ENCODE measurements around the gene STIM2.
"Not testable (repeated sequence)": the region's sequence is repeated elsewhere in the genome, so short reads cannot be mapped to it uniquely, and the experiment has no call there.

Gene STIM2

DNA sequence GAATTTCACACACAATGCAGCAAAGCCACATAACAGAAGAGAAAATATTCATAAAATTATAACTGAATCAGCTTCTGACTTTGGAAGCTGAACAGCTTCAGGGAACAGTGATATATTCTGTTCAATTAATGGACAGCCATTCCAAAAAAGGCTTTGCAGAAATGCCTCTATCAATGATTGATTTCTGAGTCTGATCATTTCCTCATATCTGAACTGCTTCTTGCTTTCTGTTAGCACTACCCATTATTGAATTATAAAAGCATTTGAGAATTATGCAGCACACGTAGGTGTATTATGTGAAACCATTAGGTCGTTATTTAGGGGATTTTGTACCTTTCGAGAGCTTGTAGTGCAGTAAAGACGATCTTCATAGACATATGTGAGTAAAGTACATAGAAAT, 159.6 kb downstream of the STIM2 start:
- DNase-seq (ENCODE audit: extremely low spot score), result no peak
- POLR2A ChIA-PET, result no interaction called here
- no peak for TF ChIP-seq ZNF384 (IDR thresholded peaks at IDR 0.05)
- no peak for TF ChIP-seq NFRKB (IDR thresholded peaks at IDR 0.05)
- TF ChIP-seq LEF1 (IDR thresholded peaks at IDR 0.05; ENCODE audit: borderline replicate concordance), result no peak
- no peak for TF ChIP-seq ARNT (IDR thresholded peaks at IDR 0.05)
- no peak for TF ChIP-seq FOXA1 (IDR thresholded peaks at IDR 0.05)
- TF ChIP-seq FOXM1 (IDR thresholded peaks at IDR 0.05; ENCODE audit: borderline replicate concordance), result no peak
- CTCF ChIA-PET, result no interaction called here

DNA sequence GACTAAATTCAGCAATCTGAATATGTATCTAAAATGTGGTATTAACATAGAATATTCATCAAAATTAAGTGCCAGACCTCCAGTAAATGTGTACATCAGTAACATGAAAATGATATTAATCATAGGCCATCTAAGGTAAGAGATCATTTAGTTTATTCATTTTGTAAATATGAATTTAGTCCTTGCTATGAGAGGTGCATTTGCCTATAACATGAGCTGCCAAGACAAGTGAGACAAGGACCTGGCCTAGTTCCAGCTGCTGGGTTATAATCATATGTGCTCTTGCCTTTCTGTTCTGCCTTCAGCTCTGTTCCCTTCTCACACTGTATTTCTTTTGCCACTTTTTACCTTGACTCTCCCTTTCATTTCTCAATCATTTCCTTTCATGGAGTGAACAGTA, 160.0 kb downstream of the STIM2 start:
- DNase-seq (ENCODE audit: extremely low spot score), result no peak
- ChIA-PET POLR2A (no interaction called here), CTCF (interaction anchor here (0.9 kb wide), 1 partner anchor 100 kb away, joined by 4 read pairs; no protein-coding TSS in a partner anchor)
- TF ChIP-seq BHLHE40 (IDR thresholded peaks at IDR 0.05; ENCODE audit: borderline replicate concordance) (no peak), FOXA1 (IDR thresholded peaks at IDR 0.05) (no peak), HDGF (IDR thresholded peaks at IDR 0.05; ENCODE audit: borderline replicate concordance) (no peak), FOXK2 (IDR thresholded peaks at IDR 0.05) (no peak), NFRKB (IDR thresholded peaks at IDR 0.05) (no peak), ELF4 (IDR thresholded peaks at IDR 0.05) (no peak)

DNA sequence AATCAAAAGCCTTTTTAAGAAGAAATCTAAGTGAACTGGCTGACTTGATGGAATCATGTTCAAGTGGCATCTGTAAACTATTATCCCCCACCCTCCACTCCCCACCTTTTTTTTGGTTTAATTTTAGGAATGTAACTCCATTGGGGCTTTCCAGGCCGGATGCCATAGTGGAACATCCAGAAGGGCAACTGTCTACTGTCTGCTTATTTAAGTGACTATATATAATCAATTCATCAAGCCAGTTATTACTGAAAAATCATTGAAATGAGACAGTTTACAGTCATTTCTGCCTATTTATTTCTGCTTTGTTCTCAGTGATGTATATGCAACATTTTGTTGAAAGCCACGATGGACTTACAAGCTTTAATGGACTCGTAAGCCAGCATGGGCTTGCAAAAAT, 162.3 kb downstream of the STIM2 start:
- no peak for DNase-seq (ENCODE audit: extremely low spot score)
- ChIA-PET CTCF (no interaction called here), POLR2A (no interaction called here)
- TF ChIP-seq LEF1 (IDR thresholded peaks at IDR 0.05; ENCODE audit: borderline replicate concordance), result no peak
- no peak for TF ChIP-seq ARNT (IDR thresholded peaks at IDR 0.05)

DNA sequence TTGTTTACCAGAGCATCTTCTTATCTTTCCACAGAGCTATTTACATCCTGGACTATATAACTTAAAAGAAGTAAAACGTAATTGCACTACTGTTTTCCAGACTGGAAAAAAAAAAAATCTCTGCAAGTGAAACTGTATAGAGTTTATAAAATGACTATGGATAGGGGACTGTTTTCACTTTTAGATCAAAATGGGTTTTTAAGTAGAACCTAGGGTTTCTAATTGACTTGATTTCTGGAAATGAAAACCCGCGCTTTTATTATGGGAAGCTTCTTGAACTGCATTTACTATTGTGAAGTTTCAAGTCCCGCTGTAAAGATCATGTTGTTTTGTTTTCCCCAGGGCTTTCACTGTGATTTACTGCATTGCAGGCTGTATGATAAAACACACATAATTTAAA, 162.7 kb downstream of the STIM2 start:
- ChIA-PET CTCF (no interaction called here), POLR2A (no interaction called here)
- no peak for DNase-seq (ENCODE audit: extremely low spot score)
- no peak for TF ChIP-seq SUZ12 (IDR thresholded peaks at IDR 0.05)
- TF ChIP-seq LEF1 (IDR thresholded peaks at IDR 0.05; ENCODE audit: borderline replicate concordance), result no peak
- TF ChIP-seq, protein P1, sequence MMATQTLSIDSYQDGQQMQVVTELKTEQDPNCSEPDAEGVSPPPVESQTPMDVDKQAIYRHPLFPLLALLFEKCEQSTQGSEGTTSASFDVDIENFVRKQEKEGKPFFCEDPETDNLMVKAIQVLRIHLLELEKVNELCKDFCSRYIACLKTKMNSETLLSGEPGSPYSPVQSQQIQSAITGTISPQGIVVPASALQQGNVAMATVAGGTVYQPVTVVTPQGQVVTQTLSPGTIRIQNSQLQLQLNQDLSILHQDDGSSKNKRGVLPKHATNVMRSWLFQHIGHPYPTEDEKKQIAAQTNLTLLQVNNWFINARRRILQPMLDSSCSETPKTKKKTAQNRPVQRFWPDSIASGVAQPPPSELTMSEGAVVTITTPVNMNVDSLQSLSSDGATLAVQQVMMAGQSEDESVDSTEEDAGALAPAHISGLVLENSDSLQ (IDR thresholded peaks at IDR 0.05), result peak; percentile 40
- no peak for TF ChIP-seq FOXK2 (IDR thresholded peaks at IDR 0.05)
- TF ChIP-seq ZNF384 (IDR thresholded peaks at IDR 0.05), result no peak
- TF ChIP-seq SP1 (IDR thresholded peaks at IDR 0.05), result no peak
- no peak for TF ChIP-seq L3MBTL2 (conservative IDR thresholded peaks at IDR 0.05)
- no peak for TF ChIP-seq ELF4 (IDR thresholded peaks at IDR 0.05)
- no peak for TF ChIP-seq ARNT (IDR thresholded peaks at IDR 0.05)

DNA sequence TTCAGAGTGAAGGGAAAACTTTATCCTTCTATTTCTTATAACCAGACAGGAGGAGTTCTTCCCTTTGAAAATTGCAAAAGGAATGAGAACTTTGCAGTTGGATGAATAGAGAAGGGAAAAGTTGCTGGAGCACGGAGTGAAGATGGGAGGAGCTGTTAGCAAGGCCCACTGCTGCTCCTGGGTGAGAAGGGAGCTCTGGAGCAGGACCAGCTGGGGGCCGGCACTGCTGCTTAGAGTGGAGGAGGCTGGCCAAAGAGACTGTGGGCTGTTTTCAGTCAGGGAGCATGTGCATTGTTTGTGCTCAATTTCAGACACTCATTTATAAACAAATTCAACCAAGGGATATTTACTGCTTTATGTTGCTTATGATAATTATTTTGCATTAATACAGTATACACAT, 164.2 kb downstream of the STIM2 start:
- TF ChIP-seq ELF4 (IDR thresholded peaks at IDR 0.05) (no peak), FOXK2 (IDR thresholded peaks at IDR 0.05) (no peak), FOXM1 (IDR thresholded peaks at IDR 0.05; ENCODE audit: borderline replicate concordance) (no peak), L3MBTL2 (conservative IDR thresholded peaks at IDR 0.05) (no peak), NFRKB (IDR thresholded peaks at IDR 0.05) (no peak), LEF1 (IDR thresholded peaks at IDR 0.05; ENCODE audit: borderline replicate concordance) (no peak), TARDBP (IDR thresholded peaks at IDR 0.05) (no peak), BHLHE40 (IDR thresholded peaks at IDR 0.05; ENCODE audit: borderline replicate concordance) (no peak)
- no peak for DNase-seq (ENCODE audit: extremely low spot score)
- ChIA-PET CTCF (no interaction called here), POLR2A (no interaction called here)

DNA sequence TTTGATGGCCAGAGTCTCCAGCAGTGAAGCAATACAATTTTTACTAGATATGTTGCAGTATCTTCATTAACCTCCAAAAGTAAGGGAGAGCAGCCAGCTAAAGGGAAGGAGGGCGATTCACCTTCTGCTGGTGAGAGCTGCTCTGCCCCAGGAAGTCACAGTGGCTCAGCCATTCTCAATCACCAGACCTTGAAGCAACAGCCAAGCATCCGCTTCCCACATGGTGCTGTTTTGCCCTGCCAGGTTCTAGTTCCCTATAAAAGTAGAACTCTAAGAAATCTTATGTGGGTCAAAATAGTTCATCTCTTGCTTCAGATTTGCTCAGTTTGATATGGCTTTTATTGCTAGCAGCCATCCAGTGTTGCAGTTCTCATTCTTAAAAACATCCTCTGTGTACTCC, 166.8 kb downstream of the STIM2 start:
- DNase-seq (ENCODE audit: extremely low spot score), result no peak
- ChIA-PET CTCF (interaction anchor here (0.6 kb wide), 1 partner anchor 15 kb away, joined by 6 read pairs; no protein-coding TSS in a partner anchor), POLR2A (no interaction called here)
- TF ChIP-seq BHLHE40 (IDR thresholded peaks at IDR 0.05; ENCODE audit: borderline replicate concordance) (no peak), FOXA1 (IDR thresholded peaks at IDR 0.05) (no peak), ARNT (IDR thresholded peaks at IDR 0.05) (no peak), TARDBP (IDR thresholded peaks at IDR 0.05) (no peak), NFRKB (IDR thresholded peaks at IDR 0.05) (no peak), L3MBTL2 (conservative IDR thresholded peaks at IDR 0.05) (no peak), FOXK2 (IDR thresholded peaks at IDR 0.05) (no peak), ZNF384 (IDR thresholded peaks at IDR 0.05) (no peak), FOXM1 (IDR thresholded peaks at IDR 0.05; ENCODE audit: borderline replicate concordance) (no peak), SP1 (IDR thresholded peaks at IDR 0.05) (no peak), LEF1 (IDR thresholded peaks at IDR 0.05; ENCODE audit: borderline replicate concordance) (no peak), CTBP1 (IDR thresholded peaks at IDR 0.05; ENCODE audit: borderline replicate concordance) (no peak), HDGF (IDR thresholded peaks at IDR 0.05; ENCODE audit: borderline replicate concordance) (no peak)

DNA sequence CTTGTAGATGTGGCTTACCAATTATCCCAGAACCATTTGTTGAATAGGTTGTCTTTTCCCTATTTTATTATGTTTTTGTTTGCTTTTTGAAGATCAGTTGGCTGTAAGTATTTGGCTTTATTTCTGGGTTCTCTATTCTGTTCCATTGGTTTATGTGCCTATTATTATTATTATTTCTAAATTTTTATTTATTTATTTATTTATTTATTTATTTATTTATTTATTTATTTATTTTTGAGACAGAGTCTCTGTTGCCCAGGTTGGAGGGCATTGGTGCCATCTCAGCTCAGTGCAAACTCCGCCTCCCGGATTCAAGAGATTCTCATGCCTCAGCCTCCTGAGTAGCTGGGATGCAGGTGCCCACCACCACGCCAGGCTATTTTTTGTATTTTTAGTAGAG, 174.5 kb downstream of the STIM2 start:
- CTCF ChIA-PET, result interaction anchor here (0.6 kb wide), 1 partner anchor 187 kb away, joined by 3 read pairs; no protein-coding TSS in a partner anchor
- DNase-seq (ENCODE audit: extremely low spot score), result not testable (repeated sequence)

DNA sequence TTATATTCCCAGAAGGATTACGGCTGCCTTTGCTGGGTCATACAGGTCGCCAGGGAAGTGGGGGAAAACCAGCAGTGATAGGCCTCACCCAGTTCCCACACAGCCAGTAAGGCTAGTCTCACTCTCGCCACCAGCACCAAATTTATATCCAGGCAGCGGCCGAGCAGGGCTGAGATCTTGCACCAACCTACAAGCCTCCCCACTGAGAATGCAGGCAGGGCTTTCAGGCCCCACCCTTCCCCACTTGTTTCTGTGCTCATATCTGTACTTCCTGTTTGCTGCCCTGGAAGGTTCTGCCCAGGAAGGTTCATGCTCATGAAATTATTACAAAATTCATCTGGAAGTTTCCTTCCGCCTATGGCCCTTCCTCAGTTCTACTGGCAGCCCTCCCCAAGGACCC, 179.7 kb downstream of the STIM2 start:
- no peak for TF ChIP-seq LEF1 (IDR thresholded peaks at IDR 0.05; ENCODE audit: borderline replicate concordance)
- ChIA-PET POLR2A (no interaction called here), CTCF (no interaction called here)
- no peak for DNase-seq (ENCODE audit: extremely low spot score)

More for the DNA sequence above, 174.5 kb downstream of the STIM2 start:
- POLR2A ChIA-PET, result not testable (repeated sequence)

DNA sequence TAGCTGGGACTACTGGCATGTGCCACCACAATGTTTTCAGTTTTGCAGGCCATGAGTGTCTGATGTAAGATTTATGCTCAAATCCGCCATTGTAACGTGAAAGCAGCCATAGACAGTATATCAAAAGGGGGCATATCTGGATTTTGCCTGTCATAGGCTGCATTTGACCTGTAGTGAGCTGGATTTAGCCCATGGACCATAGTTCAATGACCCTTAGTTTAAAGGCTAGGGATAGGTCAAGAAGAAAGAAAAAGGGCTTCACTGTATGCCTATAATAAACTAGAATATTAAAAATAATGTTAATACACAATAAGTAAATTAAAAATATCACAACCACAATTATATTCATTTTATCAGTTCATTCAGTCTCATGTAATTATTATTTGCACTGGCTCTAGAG, 181.8 kb downstream of the STIM2 start:
- ChIA-PET POLR2A (no interaction called here), CTCF (interaction anchor here (0.7 kb wide), 1 partner anchor 15 kb away, joined by 6 read pairs; no protein-coding TSS in a partner anchor)
- TF ChIP-seq, protein P1 (IDR thresholded peaks at IDR 0.05), result no peak
- TF ChIP-seq LEF1 (IDR thresholded peaks at IDR 0.05; ENCODE audit: borderline replicate concordance) (no peak), SP1 (IDR thresholded peaks at IDR 0.05) (no peak), ZNF384 (IDR thresholded peaks at IDR 0.05) (no peak), CTBP1 (IDR thresholded peaks at IDR 0.05; ENCODE audit: borderline replicate concordance) (no peak), ARNT (IDR thresholded peaks at IDR 0.05) (no peak), BHLHE40 (IDR thresholded peaks at IDR 0.05; ENCODE audit: borderline replicate concordance) (no peak), TARDBP (IDR thresholded peaks at IDR 0.05) (no peak), L3MBTL2 (conservative IDR thresholded peaks at IDR 0.05) (no peak)
- no peak for DNase-seq (ENCODE audit: extremely low spot score)
